Right lobe of liver (tissue), 4 donors: ENCODE results near the gene DGKH.

Source experiments
- CTCF ChIP-seq, 4 donors: fragments of 200-600 bp in 3 of 4; fragments of 450-650 bp in 1 of 4; IDR thresholded peaks; one replicate each; pipeline versions ENCODE4 v1.5.1 to v1.8.0; 2016 to 2022; ENCODE audit warnings: antibody characterized with exemption in 4 of 4, mild to moderate bottlenecking in 2 of 4
- POLR2A ChIP-seq: fragments of 450-650 bp; IDR thresholded peaks from one replicate; pipeline ENCODE4 v1.6.1; 2017; ENCODE audit warnings: antibody characterized with exemption, mild to moderate bottlenecking
- donor health status: DM: no; HTN: no; CAD: no.
- donor health status: DM: no; HTN: no; CAD: no.
- donor health status: DM: no; HTN: yes; CAD: no.

- no peak for TF ChIP-seq CTCF (IDR thresholded peaks at IDR 0.05)
- TF ChIP-seq POLR2A = no peak
Measured at GRCh38 chr13:42146359-42146758, 97.9 kb downstream of the DGKH start.
